NCI-H2171 (cell line): ENCODE results near the gene RAI14.

Experiments
- DNase-seq: peaks from one replicate; lab custom pipeline; 2025; lab: John Stamatoyannopoulos, UW

The RAI14 gene

GRCh38 chr5:34677428-34677827 lies 21.3 kb downstream of the RAI14 start:
- no peak for DNase-seq

- no peak for DNase-seq
These were observed 24.8 kb downstream of the RAI14 start for GRCh38 chr5:34680896-34681295.

- DNase-seq: peak; percentile 7
These were observed 26.9 kb downstream of the RAI14 start for GRCh38 chr5:34682926-34683623.

GRCh38 chr5:34684281-34684979 lies 28.3 kb downstream of the RAI14 start:
- no peak for DNase-seq

GRCh38 chr5:34684980-34685352 lies 28.8 kb downstream of the RAI14 start:
- no peak for DNase-seq

GRCh38 chr5:34685485-34686165 lies 29.5 kb downstream of the RAI14 start:
- DNase-seq: no peak

- no peak for DNase-seq
These were observed 30.7 kb downstream of the RAI14 start for GRCh38 chr5:34686762-34687268.

GRCh38 chr5:34687269-34688011 lies 31.3 kb downstream of the RAI14 start:
- DNase-seq: no peak

- DNase-seq: no peak
These were observed 32.1 kb downstream of the RAI14 start for GRCh38 chr5:34688015-34688810.

GRCh38 chr5:34690301-34690700 lies 34.2 kb downstream of the RAI14 start:
- DNase-seq: no peak

- no peak for DNase-seq
These were observed 34.8 kb downstream of the RAI14 start for GRCh38 chr5:34690898-34691297.

- DNase-seq: no peak
These were observed 35.2 kb downstream of the RAI14 start for GRCh38 chr5:34691326-34691725.

GRCh38 chr5:34692786-34693185 lies 36.7 kb downstream of the RAI14 start:
- DNase-seq: no peak

- DNase-seq: no peak
These were observed 37.9 kb downstream of the RAI14 start for GRCh38 chr5:34694012-34694411.

- DNase-seq: no peak
These were observed 38.6 kb downstream of the RAI14 start for GRCh38 chr5:34694685-34695084.

GRCh38 chr5:34695275-34696027 lies 39.3 kb downstream of the RAI14 start:
- DNase-seq: no peak

- no peak for DNase-seq
These were observed 41.4 kb downstream of the RAI14 start for GRCh38 chr5:34697308-34698108.

GRCh38 chr5:34698109-34698419 lies 41.9 kb downstream of the RAI14 start:
- no peak for DNase-seq

- no peak for DNase-seq
These were observed 42.6 kb downstream of the RAI14 start for GRCh38 chr5:34698754-34699153.
